Midbrain (tissue), 1 donor: ENCODE measurements around the gene PROSER2.

ENCODE experiments used
- DNase-seq: peaks from one replicate; lab custom pipeline; 2025; lab: John Stamatoyannopoulos, UW

The PROSER2 gene

DNA sequence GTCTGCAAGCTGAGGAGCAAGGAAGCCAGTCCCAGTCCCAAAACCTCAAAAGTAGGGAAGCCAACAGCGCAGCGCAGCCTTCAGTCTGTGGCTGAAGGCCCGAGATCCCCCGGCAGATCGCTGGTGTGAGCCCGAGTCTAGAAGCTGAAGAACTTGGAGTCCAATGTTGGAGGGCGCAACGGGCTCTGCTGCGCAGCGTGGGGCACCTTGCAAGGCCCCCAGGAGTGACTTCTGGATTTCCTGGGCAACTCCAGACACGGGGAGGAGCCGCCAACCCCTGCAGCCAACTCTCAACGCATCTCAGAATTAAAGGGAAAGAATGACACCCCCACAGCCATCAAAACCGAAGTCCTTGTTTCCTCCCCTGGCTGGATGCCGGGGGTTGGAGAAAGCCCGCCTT, 18.8 kb upstream of the PROSER2 start:
- DNase-seq, result no peak

- DNase-seq, result no peak
These were observed 17.4 kb upstream of the PROSER2 start for GRCh38 chr10:11805792-11806191.

GRCh38 chr10:11806706-11807105, 16.4 kb upstream of the PROSER2 start:
- no peak for DNase-seq

GRCh38 chr10:11808808-11809207, 14.3 kb upstream of the PROSER2 start:
- no peak for DNase-seq

DNA sequence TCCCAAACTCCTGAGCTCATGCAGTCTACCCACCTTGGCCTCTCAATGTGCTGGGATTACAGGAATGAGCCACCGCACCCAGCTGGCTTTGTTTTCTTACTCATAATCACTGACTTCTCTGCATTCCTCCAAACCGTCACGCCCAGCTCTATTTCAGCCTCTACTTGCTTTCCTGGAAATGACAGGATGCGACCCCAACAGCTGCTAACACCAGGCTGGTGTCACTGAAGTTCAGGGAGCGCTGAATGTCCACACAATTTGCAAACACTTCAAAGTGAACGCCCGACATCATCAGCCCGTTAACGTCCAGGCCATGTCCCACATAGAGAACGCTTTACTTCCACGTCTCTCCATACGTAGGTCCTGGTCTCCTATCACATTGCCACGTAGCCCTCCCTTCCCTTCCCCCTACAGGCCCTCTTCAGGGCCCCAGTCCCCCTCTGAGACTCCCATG, 12.8 kb upstream of the PROSER2 start:
- no peak for DNase-seq

DNA sequence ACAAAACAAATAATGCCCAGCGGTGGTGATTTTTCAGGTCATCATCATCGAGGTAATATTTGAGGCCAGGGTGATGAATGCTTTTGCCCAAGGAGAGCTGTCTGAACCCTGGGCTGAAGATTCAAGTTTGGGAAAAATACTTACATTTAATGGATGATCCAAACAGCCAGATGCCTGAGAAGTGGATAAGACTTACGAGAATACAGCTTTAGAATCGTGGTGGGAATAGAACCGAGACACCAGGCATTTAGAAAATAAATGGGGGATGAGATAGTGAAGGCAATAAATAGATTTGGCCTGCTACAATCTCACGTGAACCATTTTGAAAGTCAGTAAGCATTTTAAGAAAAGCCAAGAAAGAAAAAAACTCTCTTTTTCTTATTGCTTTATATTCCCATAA, 12.2 kb upstream of the PROSER2 start:
- DNase-seq, result no peak

DNA sequence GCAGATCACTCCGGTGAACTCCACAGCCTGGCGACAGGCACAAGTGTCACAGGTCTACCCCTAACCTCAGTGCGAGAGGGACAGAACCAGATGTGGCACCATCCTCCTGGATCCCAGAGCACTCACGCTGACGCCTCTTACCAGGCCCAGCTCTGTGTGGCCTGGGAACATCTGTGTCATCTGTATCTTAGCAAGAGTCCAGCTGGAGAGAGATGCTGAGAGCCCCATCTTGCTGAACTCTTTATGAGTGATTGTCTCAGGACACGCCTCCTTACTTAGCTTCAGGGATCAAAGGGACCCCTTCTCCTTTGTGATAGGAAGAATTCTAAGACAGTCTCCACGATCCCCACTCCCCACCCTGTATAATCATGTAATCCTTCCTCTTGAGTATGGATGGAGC, 10.0 kb upstream of the PROSER2 start:
- DNase-seq, result no peak

DNA sequence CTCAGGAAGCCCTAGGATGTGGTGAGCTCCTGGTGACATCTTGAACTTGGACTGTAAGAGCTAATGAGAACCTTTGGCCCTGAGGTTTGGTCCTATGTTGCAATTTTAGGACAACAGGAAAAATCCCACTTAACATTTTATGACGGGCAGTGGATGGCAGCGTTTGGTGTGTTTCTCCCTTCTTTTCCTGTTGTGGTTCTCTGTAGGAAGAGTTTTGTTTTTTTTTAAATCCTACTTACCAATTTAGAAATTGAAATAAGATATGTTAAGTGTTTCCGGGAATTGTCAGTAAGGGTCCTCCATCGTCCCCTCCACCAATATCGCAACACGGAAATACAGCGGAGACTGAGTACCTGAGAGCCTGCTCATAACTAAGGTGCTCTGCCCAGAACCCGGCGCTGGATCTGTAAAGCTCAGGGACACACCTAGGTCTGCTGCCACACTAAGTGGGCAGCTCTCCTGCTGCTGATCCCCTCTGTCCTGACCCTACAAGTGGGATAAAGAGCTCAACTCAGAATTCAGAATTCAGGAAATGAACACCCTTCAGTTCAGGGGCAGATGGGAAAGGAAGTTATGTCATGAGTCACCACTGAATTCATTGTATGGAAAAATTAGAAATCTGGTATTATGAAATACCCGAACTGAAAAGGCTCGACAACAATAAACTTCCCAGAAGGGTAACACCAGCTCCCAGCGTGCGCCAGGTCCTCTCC, 9.1 kb upstream of the PROSER2 start:
- DNase-seq, result no peak

- DNase-seq, result no peak
These were observed 4.1 kb upstream of the PROSER2 start for GRCh38 chr10:11819027-11819426.

DNA sequence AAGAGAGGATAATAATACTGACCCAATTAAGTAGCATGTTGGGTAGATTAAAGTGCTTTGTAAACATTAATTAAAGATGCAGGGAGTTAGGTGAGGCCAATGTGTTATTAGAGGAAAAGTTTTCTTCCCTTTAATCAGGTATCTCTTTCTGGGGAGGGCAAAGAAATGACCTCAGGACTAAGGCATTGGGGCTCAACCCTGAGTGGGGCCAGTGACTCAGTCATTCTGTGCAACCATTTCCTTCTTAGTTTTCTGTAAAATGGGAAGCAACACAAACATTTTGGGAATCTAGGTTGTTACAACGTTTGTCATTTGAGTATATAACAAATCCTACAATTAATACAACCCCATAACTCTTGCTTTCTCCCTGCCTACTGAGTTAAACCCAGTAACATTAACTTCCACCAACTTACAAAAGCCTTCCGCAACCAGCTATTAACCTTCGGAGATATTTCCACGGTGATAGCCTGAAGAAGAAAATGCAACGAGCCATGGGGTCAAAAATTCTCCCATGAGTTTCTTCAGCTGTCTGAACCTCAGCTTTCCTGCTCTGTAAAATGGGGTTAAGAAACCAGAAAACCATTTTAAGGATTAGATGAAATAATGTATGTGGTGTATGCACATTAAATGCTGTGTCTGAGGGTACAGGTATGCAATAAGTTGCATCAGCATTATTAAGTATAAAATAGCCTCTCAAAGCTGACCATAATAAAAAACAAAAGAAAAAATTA, 965 bp upstream of the PROSER2 start:
- DNase-seq, result no peak

DNA sequence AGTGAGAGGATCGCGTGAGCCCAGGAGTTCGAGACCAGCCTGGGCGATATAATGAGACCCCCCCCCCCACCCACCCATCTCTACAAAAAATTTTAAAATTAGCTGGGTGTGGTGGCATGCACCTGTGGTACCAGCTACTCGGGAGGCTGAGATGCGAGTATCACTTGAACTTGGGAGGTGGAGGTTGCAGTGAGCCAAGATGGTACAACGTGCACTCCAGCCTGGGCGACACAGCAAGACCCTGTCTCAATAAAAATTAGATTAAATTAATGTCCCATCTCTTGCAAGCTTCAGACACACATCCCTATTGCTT, 391 bp upstream of the PROSER2 start:
- DNase-seq, result no peak

DNA sequence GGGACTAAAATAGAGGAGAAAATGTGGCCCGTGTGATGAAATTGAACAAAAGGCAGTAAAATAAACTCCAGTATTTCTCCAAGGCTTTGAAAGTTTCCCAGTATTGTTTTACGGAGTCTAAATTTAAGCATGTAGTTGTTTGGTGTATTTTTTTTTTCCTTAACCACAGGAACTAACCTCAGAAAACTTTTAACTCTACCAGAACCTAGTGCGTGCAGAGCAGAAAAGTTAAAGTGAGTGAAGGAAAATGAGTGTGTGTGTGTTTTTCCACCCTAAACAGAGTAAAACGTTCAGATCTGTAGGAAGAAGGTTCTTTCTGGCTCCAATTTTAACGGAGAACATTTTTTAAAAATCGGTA, 812 bp downstream of the PROSER2 start:
- no peak for DNase-seq

GRCh38 chr10:11824376-11824775, 1.2 kb downstream of the PROSER2 start:
- no peak for DNase-seq

- no peak for DNase-seq
These were observed 1.7 kb downstream of the PROSER2 start for GRCh38 chr10:11824825-11825224.

- DNase-seq, result no peak
These were observed 2.7 kb downstream of the PROSER2 start for GRCh38 chr10:11825796-11826414.

GRCh38 chr10:11827006-11827405, 3.9 kb downstream of the PROSER2 start:
- no peak for DNase-seq

DNA sequence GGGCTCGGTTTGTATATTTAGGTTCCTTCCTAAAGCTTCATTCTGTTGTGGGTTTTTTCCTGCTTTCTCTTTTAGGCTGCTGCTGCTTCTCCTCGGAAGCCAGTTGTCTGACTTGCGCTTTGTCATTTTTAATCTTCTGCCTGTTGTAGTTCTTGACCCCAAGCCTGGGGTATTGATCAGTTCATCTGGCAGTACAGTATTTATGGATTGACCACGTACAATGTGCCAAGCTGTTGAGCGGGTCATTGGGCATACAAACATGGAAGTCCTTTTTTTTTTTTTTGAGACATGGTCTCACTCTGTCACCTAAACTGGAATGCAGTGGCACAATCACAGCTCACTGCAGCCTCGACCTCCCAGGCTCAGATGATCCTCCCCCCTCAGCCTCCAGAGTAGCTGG, 4.3 kb downstream of the PROSER2 start:
- DNase-seq, result no peak

DNA sequence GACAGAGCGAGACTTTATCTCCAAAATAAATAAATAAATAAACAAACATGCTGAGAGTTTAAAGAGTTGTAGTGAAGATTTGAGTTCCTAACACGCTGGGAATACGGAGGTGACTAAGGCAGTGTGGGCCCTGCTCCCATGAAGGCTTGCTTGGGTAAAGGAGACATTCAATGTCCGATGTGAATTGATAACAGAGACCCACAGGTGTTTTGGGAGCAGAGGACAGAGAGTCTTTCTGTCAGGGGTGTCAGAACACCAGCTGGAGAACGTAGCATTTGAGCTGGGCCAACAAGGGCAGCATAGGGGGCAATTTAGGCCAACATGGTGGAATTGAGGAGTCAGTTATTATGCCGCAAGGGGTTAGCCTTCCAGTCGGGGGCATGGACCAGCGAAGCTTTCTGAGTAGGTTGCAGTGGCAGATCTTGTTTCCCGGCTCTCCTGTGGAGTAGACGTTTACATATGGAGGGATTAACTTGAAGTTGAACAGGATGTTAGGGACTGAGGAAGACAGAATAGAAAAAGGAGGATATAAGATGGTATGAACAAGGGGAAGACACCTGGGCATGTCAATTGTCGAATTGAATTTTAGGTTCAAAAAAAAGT, 5.6 kb downstream of the PROSER2 start:
- no peak for DNase-seq

DNA sequence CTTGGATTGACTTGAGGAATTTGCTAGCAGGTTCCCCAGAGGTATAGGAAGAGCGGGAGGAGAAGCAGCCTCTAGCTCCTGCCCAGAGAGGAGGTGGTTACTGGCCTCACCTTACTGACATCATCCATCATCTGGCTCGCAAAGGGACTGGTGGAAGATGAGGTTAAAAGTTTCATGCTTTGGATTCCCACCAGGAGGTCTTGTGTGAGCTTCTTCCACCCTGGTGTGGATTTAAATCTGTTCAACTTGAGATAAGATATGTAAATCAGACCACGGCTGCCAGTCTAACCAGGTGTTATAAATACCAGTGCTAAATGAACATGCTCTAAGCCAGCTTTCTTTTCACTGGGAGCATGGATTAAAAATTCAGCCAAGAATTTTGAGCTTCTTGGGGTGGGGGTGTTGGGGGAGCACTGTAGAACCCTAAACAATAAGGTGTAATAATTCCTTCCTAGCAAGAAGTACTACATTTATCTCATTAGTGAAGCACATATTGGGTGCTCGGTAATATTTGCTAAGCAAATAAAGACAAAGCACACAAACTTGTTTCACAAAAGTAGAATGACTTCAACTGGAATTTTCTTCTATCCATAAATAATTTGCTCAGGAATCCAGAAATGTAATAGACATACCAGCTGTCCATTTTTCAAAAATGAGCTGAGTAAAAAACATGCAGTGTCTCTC, 7.8 kb downstream of the PROSER2 start:
- DNase-seq, result no peak

DNA sequence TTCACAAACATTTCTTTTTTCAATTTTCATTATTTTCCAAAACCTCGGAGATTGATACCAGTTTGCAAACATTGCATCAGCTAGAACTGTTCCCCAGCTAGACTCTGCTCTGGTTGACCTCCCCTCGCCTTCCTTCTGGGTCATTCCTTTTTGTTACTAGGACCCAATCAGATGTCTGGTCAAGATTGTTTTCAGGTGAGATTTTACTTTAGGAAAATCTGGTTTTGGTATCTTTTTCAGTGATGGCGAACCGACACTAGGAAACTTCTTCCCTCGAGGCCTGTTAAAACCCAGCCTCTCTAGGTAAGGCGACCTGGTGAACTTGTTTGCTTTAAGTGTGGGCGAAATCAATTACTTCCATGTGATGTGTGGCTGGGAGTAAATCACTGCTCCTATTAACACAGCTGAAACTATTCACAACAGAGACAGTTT, 8.4 kb downstream of the PROSER2 start:
- no peak for DNase-seq

- no peak for DNase-seq
These were observed 8.9 kb downstream of the PROSER2 start for GRCh38 chr10:11832042-11832441.

DNA sequence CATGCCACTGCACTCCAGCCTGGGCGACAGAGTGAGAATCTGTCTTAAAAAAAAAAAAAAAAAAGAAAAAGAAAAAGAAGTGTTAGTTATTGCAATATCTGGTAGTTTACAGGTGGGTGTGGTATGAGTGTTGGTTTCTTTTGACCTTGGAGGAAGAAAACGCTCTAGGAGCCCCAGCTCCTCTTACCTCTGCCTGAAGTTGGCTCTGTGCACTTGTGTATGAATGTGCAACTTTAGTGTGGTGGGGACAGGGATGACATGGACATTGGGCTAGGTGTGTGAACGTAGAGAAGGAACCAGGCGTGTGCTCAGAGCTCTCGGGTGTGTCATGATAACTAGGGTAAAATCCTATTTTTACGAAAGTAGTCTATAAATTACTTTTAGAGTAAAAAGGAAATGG, 11.9 kb downstream of the PROSER2 start:
- no peak for DNase-seq
